ENCODE measurements around the gene CPT1A.

GRCh38 chr11:68890490-68891231 lies 48.9 kb upstream of the CPT1A start:
- TF ChIP-seq CTCF (conservative IDR thresholded peaks at IDR 0.05; ENCODE audit: low read length) = no peak
- TF ChIP-seq EZH2phosphoT487 (IDR thresholded peaks at IDR 0.05; ENCODE audit: borderline replicate concordance) = no peak
